ENCODE measurements around the gene TANK. TPM values are rescaled to one million over a fixed set of nuclear protein-coding genes. Genes with fewer than 3 reads are reported as not detected.

TANK gene
- total and polyA plus RNA-seq, 4 donors, result 17.2 to 62.1 (median 42.3) TPM

GRCh38 chr2:161208527-161209139 is 48.4 kb downstream of the TANK start:
- TF ChIP-seq YY1 (IDR thresholded peaks at IDR 0.05) (no peak), EGR1 (IDR thresholded peaks at IDR 0.05; ENCODE audit: low read depth in 2 of 2) (no peak), FOXA1 (IDR thresholded peaks at IDR 0.05) (no peak), TAF1 (conservative IDR thresholded peaks at IDR 0.05) (no peak), RAD21 (IDR thresholded peaks at IDR 0.05) (no peak), ATF3 (IDR thresholded peaks at IDR 0.05) (no peak), NR2F2 (IDR thresholded peaks at IDR 0.05) (no peak), HNF4G (IDR thresholded peaks at IDR 0.05) (no peak), SP1 (IDR thresholded peaks at IDR 0.05) (no peak), RXRA (IDR thresholded peaks at IDR 0.05) (no peak), HNF4A (conservative IDR thresholded peaks at IDR 0.05) (no peak)
- H3K27me3 ChIP-seq (ENCODE audit: control insufficient read depth in 4 of 4, insufficient read depth in 4 of 4, low read length in 3 of 4), result no peaks in the 10 kb centered on the region
- H3K4me3 ChIP-seq (ENCODE audit: low read depth in 1 of 3, low read length in 3 of 3), result no peak overlapping the region
- DNase-seq (ENCODE audit: low spot score), result no peak
- WGBS, result 88% methylated on average over 4 of the region's 4 CpGs
- peaks cover 0 to 5% (median 1%) of the 10 kb centered on the region in 4 donors for H3K4me1 ChIP-seq (ENCODE audit: control insufficient read depth in 4 of 4, insufficient read depth in 4 of 4, low read length in 3 of 4)
- no peaks in the 10 kb centered on the region for H3K9me3 ChIP-seq (ENCODE audit: control insufficient read depth in 4 of 4, low read length in 3 of 4)
- peaks cover 0 to 31% (median 16%) of the 10 kb centered on the region in 4 donors for H3K36me3 ChIP-seq (ENCODE audit: control insufficient read depth in 4 of 4, insufficient read depth in 3 of 4, low read depth in 1 of 4, low read length in 3 of 4)
- H3K9ac ChIP-seq (ENCODE audit: low read depth in 1 of 2, low read length in 2 of 2), result no peak overlapping the region
- no peak overlapping the region for H3K27ac ChIP-seq (ENCODE audit: low read depth in 1 of 2, low read length in 2 of 2)

- no peaks in the 10 kb centered on the region for H3K27me3 ChIP-seq (ENCODE audit: control insufficient read depth in 4 of 4, insufficient read depth in 4 of 4, low read length in 3 of 4)
- peaks cover 0 to 34% (median 10%) of the 10 kb centered on the region in 4 donors for H3K36me3 ChIP-seq (ENCODE audit: control insufficient read depth in 4 of 4, insufficient read depth in 3 of 4, low read depth in 1 of 4, low read length in 3 of 4)
- DNase-seq (ENCODE audit: low spot score), result no peak
- WGBS, result 86% methylated on average over 2 of the region's 2 CpGs
- no peaks in the 10 kb centered on the region for H3K9me3 ChIP-seq (ENCODE audit: control insufficient read depth in 4 of 4, low read length in 3 of 4)
- no peak overlapping the region for H3K27ac ChIP-seq (ENCODE audit: low read depth in 1 of 2, low read length in 2 of 2)
- peaks cover 0 to 5% (median 1%) of the 10 kb centered on the region in 4 donors for H3K4me1 ChIP-seq (ENCODE audit: control insufficient read depth in 4 of 4, insufficient read depth in 4 of 4, low read length in 3 of 4)
- TF ChIP-seq ATF3 (IDR thresholded peaks at IDR 0.05) (no peak), HNF4A (conservative IDR thresholded peaks at IDR 0.05) (no peak), NR2F2 (IDR thresholded peaks at IDR 0.05) (no peak)
- no peak overlapping the region for H3K4me3 ChIP-seq (ENCODE audit: low read depth in 1 of 3, low read length in 3 of 3)
- no peak overlapping the region for H3K9ac ChIP-seq (ENCODE audit: low read depth in 1 of 2, low read length in 2 of 2)
Measured at GRCh38 chr2:161209902-161210301, 49.7 kb downstream of the TANK start.

- Histone ChIP-seq H3K9ac (ENCODE audit: low read depth in 1 of 2, low read length in 2 of 2) (no peak overlapping the region), H3K27ac (ENCODE audit: low read depth in 1 of 2, low read length in 2 of 2) (no peak overlapping the region), H3K9me3 (ENCODE audit: control insufficient read depth in 4 of 4, low read length in 3 of 4) (no peaks in the 10 kb centered on the region), H3K36me3 (ENCODE audit: control insufficient read depth in 4 of 4, insufficient read depth in 3 of 4, low read depth in 1 of 4, low read length in 3 of 4) (peaks cover 2 to 11% (median 6%) of the 10 kb centered on the region in 4 donors), H3K4me3 (ENCODE audit: low read depth in 1 of 3, low read length in 3 of 3) (no peak overlapping the region), H3K27me3 (ENCODE audit: control insufficient read depth in 4 of 4, insufficient read depth in 4 of 4, low read length in 3 of 4) (no peaks in the 10 kb centered on the region), H3K4me1 (ENCODE audit: control insufficient read depth in 4 of 4, insufficient read depth in 4 of 4, low read length in 3 of 4) (peaks cover 0 to 1% (median 0%) of the 10 kb centered on the region in 4 donors)
- DNase-seq (ENCODE audit: low spot score), result no peak
- WGBS, result 83% methylated on average over 3 of the region's 3 CpGs
- TF ChIP-seq GABPA (IDR thresholded peaks at IDR 0.05 in 1 of 2, conservative IDR thresholded peaks at IDR 0.05 in 1 of 2), result no peak
- no peak for TF ChIP-seq FOXA2 (IDR thresholded peaks at IDR 0.05)
- TF ChIP-seq RXRA (IDR thresholded peaks at IDR 0.05), result no peak
- TF ChIP-seq ZBTB33 (IDR thresholded peaks at IDR 0.05), result no peak
- no peak for TF ChIP-seq ATF3 (IDR thresholded peaks at IDR 0.05)
- TF ChIP-seq JUND (IDR thresholded peaks at IDR 0.05), result no peak
- TF ChIP-seq REST (IDR thresholded peaks at IDR 0.05), result no peak
- TF ChIP-seq SP1 (IDR thresholded peaks at IDR 0.05), result no peak
- TF ChIP-seq HNF4G (IDR thresholded peaks at IDR 0.05), result no peak
Measured at GRCh38 chr2:161217597-161218185, 57.5 kb downstream of the TANK start.
